Stimulated activated naive CD4-positive, alpha-beta T cell (primary cell): Measurements from ENCODE around the gene CBX5.

Experiments used
- DNase-seq, 6 experiments: peaks; one replicate each; lab custom pipeline; 2025; lab: John Stamatoyannopoulos, UW

CBX5 gene

GRCh38 chr12:54222609-54223008 is 57.3 kb downstream of the CBX5 start:
- DNase-seq = no peak

GRCh38 chr12:54221402-54221984 is 58.4 kb downstream of the CBX5 start:
- no peak for DNase-seq

GRCh38 chr12:54220567-54220966 is 59.4 kb downstream of the CBX5 start:
- DNase-seq = no peak

GRCh38 chr12:54220092-54220557 is 59.8 kb downstream of the CBX5 start:
- DNase-seq = peak; percentile 21 to 61 (median 47)

GRCh38 chr12:54217774-54218241 is 62.1 kb downstream of the CBX5 start:
- DNase-seq = no peak

GRCh38 chr12:54216797-54217661 is 62.9 kb downstream of the CBX5 start:
- DNase-seq = peak; percentile 61 to 79 (median 72)

GRCh38 chr12:54215989-54216796 is 63.7 kb downstream of the CBX5 start:
- peak in 5 of 6 experiments; percentile 3 to 43 (median 31) for DNase-seq

- peak; percentile 74 to 91 (median 86) for DNase-seq
Observed at GRCh38 chr12:54214553-54215406, 65.1 kb downstream of the CBX5 start.

GRCh38 chr12:54213079-54213478 is 66.8 kb downstream of the CBX5 start:
- DNase-seq = no peak

GRCh38 chr12:54211920-54212319 is 68.0 kb downstream of the CBX5 start:
- no peak for DNase-seq

- no peak for DNase-seq
Observed at GRCh38 chr12:54210400-54210790, 69.5 kb downstream of the CBX5 start.

GRCh38 chr12:54208591-54208990 is 71.3 kb downstream of the CBX5 start:
- no peak for DNase-seq

- DNase-seq = peak; percentile 16 to 74 (median 64)
Observed at GRCh38 chr12:54207539-54208294, 72.2 kb downstream of the CBX5 start.

- no peak for DNase-seq
Observed at GRCh38 chr12:54206791-54207190, 73.1 kb downstream of the CBX5 start.

- no peak for DNase-seq
Observed at GRCh38 chr12:54204316-54204715, 75.6 kb downstream of the CBX5 start.

GRCh38 chr12:54201001-54201794 is 78.7 kb downstream of the CBX5 start:
- DNase-seq = peak; percentile 40 to 64 (median 50)

- DNase-seq = no peak
Observed at GRCh38 chr12:54200412-54200811, 79.5 kb downstream of the CBX5 start.

GRCh38 chr12:54199917-54200316 is 80.0 kb downstream of the CBX5 start:
- no peak for DNase-seq

- DNase-seq = no peak
Observed at GRCh38 chr12:54199034-54199433, 80.9 kb downstream of the CBX5 start.

GRCh38 chr12:54197431-54197909 is 82.5 kb downstream of the CBX5 start:
- DNase-seq = no peak
